DMS153 treated with DMSO at 0.1 percent for 48 hours (cell line): ENCODE measurements around the gene SUGCT.
"Not testable (repeated sequence)": the region's sequence is repeated elsewhere in the genome, so short reads cannot be mapped to it uniquely, and the experiment has no call there.

Source experiments
- DNase-seq: peaks from one replicate; lab custom pipeline; 2025; ENCODE audit not compliant: unreplicated experiment; lab: John Stamatoyannopoulos, UW

SUGCT gene

GRCh38 chr7:40199076-40199802 is 64.4 kb downstream of the SUGCT start:
- DNase-seq, result no peak

- no peak for DNase-seq
Observed at GRCh38 chr7:40200791-40201190, 66.0 kb downstream of the SUGCT start.

GRCh38 chr7:40202851-40203250 is 68.0 kb downstream of the SUGCT start:
- DNase-seq, result no peak

- DNase-seq, result no peak
Observed at GRCh38 chr7:40204581-40204980, 69.8 kb downstream of the SUGCT start.

GRCh38 chr7:40205992-40206391 is 71.2 kb downstream of the SUGCT start:
- DNase-seq, result no peak

- no peak for DNase-seq
Observed at GRCh38 chr7:40211276-40212003, 76.6 kb downstream of the SUGCT start.

- no peak for DNase-seq
Observed at GRCh38 chr7:40213291-40213690, 78.5 kb downstream of the SUGCT start.

- no peak for DNase-seq
Observed at GRCh38 chr7:40213856-40214255, 79.1 kb downstream of the SUGCT start.

- DNase-seq, result not testable (repeated sequence)
Observed at GRCh38 chr7:40218612-40219011, 83.8 kb downstream of the SUGCT start.

- no peak for DNase-seq
Observed at GRCh38 chr7:40219917-40220316, 85.1 kb downstream of the SUGCT start.

GRCh38 chr7:40220421-40220911 is 85.7 kb downstream of the SUGCT start:
- no peak for DNase-seq

- DNase-seq, result no peak
Observed at GRCh38 chr7:40221836-40222235, 87.0 kb downstream of the SUGCT start.

GRCh38 chr7:40223451-40224127 is 88.8 kb downstream of the SUGCT start:
- no peak for DNase-seq

- DNase-seq, result no peak
Observed at GRCh38 chr7:40230101-40230500, 95.3 kb downstream of the SUGCT start.

- DNase-seq, result no peak
Observed at GRCh38 chr7:40231796-40232195, 97.0 kb downstream of the SUGCT start.

GRCh38 chr7:40232242-40232893 is 97.6 kb downstream of the SUGCT start:
- peak; percentile 40 for DNase-seq

- no peak for DNase-seq
Observed at GRCh38 chr7:40234046-40234445, 99.2 kb downstream of the SUGCT start.

- no peak for DNase-seq
Observed at GRCh38 chr7:40234666-40235065, 99.9 kb downstream of the SUGCT start.

- no peak for DNase-seq
Observed at GRCh38 chr7:40237731-40238130, 102.9 kb downstream of the SUGCT start.

- DNase-seq, result no peak
Observed at GRCh38 chr7:40239755-40240303, 105.0 kb downstream of the SUGCT start.

- no peak for DNase-seq
Observed at GRCh38 chr7:40243076-40243475, 108.3 kb downstream of the SUGCT start.
